HEK293 (cell line): ENCODE data around the gene PTPN3.

Experiments used
- CTCF ChIP-seq: fragments of 450-650 bp; formaldehyde crosslinking; IDR thresholded peaks from 2 replicates; pipeline ENCODE4 v1.5.1; 2016; ENCODE audit warnings: missing biosample characterization, missing genetic modification characterization
- ZNF18 ChIP-seq: fragments of 450-650 bp; formaldehyde crosslinking; IDR thresholded peaks from 2 replicates; pipeline ENCODE4 v1.5.1; 2016; ENCODE audit warnings: missing biosample characterization, missing genetic modification characterization
- ZNF449 ChIP-seq: fragments of 450-650 bp; formaldehyde crosslinking; IDR thresholded peaks from 2 replicates; pipeline ENCODE4 v1.5.1; 2017; ENCODE audit warnings: missing biosample characterization, mild to moderate bottlenecking, missing genetic modification characterization, moderate library complexity
- TF ChIP-seq, protein P1 (sequence below): fragments of 450-650 bp; formaldehyde crosslinking; IDR thresholded peaks from 2 replicates; pipeline ENCODE4 v1.5.1; 2016; ENCODE audit warnings: missing biosample characterization, missing genetic modification characterization

- TF ChIP-seq, protein P1, sequence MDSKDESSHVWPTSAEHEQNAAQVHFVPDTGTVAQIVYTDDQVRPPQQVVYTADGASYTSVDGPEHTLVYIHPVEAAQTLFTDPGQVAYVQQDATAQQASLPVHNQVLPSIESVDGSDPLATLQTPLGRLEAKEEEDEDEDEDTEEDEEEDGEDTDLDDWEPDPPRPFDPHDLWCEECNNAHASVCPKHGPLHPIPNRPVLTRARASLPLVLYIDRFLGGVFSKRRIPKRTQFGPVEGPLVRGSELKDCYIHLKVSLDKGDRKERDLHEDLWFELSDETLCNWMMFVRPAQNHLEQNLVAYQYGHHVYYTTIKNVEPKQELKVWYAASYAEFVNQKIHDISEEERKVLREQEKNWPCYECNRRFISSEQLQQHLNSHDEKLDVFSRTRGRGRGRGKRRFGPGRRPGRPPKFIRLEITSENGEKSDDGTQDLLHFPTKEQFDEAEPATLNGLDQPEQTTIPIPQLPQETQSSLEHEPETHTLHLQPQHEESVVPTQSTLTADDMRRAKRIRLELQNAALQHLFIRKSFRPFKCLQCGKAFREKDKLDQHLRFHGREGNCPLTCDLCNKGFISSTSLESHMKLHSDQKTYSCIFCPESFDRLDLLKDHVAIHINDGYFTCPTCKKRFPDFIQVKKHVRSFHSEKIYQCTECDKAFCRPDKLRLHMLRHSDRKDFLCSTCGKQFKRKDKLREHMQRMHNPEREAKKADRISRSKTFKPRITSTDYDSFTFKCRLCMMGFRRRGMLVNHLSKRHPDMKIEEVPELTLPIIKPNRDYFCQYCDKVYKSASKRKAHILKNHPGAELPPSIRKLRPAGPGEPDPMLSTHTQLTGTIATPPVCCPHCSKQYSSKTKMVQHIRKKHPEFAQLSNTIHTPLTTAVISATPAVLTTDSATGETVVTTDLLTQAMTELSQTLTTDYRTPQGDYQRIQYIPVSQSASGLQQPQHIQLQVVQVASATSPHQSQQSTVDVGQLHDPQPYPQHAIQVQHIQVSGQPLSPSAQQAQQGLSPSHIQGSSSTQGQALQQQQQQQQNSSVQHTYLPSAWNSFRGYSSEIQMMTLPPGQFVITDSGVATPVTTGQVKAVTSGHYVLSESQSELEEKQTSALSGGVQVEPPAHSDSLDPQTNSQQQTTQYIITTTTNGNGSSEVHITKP (tag by site-specific recombination), result no peak
- TF ChIP-seq CTCF, result no peak
- TF ChIP-seq ZNF449 (tag by site-specific recombination), result no peak
- TF ChIP-seq ZNF18, result no peak
Observed at GRCh38 chr9:109482391-109482916, 15.7 kb downstream of the PTPN3 start.
